ENCODE measurements around the gene SORL1.
A peak's percentile ranks its signal among the peaks of the same experiment; 100 is the strongest.

The SORL1 gene

GRCh38 chr11:121563900-121564822 is 112.0 kb downstream of the SORL1 start:
- FAIRE-seq (peak; percentile 53), DNase-seq (ENCODE audit: insufficient read length) (no peak)
- TF ChIP-seq TAF1 (IDR thresholded peaks at IDR 0.05; ENCODE audit: borderline replicate concordance, low read depth, low read length) (no peak), POLR2AphosphoS5 (IDR thresholded peaks at IDR 0.05; ENCODE audit: low read depth, low read length) (no peak), POLR2A (IDR thresholded peaks at IDR 0.05; ENCODE audit: low read depth, low read length) (no peak)

- no peak for DNase-seq (ENCODE audit: insufficient read length)
- FAIRE-seq, result peak; percentile 30
- TF ChIP-seq POLR2A (IDR thresholded peaks at IDR 0.05; ENCODE audit: low read depth, low read length) (no peak), TAF1 (IDR thresholded peaks at IDR 0.05; ENCODE audit: borderline replicate concordance, low read depth, low read length) (no peak), POLR2AphosphoS5 (IDR thresholded peaks at IDR 0.05; ENCODE audit: low read depth, low read length) (no peak)
Observed at GRCh38 chr11:121564948-121565684, 113.0 kb downstream of the SORL1 start.

GRCh38 chr11:121566279-121567168 is 114.4 kb downstream of the SORL1 start:
- FAIRE-seq, result peak; percentile 81
- TF ChIP-seq POLR2A (IDR thresholded peaks at IDR 0.05; ENCODE audit: low read depth, low read length) (no peak), POLR2AphosphoS5 (IDR thresholded peaks at IDR 0.05; ENCODE audit: low read depth, low read length) (no peak), TAF1 (IDR thresholded peaks at IDR 0.05; ENCODE audit: borderline replicate concordance, low read depth, low read length) (no peak)
- DNase-seq (ENCODE audit: insufficient read length), result no peak

- FAIRE-seq (no peak), DNase-seq (ENCODE audit: insufficient read length) (no peak)
- no peak for TF ChIP-seq POLR2A (IDR thresholded peaks at IDR 0.05; ENCODE audit: low read depth, low read length)
- no peak for TF ChIP-seq POLR2AphosphoS5 (IDR thresholded peaks at IDR 0.05; ENCODE audit: low read depth, low read length)
- TF ChIP-seq TAF1 (IDR thresholded peaks at IDR 0.05; ENCODE audit: borderline replicate concordance, low read depth, low read length), result no peak
Observed at GRCh38 chr11:121567995-121568394, 115.9 kb downstream of the SORL1 start.

DNA sequence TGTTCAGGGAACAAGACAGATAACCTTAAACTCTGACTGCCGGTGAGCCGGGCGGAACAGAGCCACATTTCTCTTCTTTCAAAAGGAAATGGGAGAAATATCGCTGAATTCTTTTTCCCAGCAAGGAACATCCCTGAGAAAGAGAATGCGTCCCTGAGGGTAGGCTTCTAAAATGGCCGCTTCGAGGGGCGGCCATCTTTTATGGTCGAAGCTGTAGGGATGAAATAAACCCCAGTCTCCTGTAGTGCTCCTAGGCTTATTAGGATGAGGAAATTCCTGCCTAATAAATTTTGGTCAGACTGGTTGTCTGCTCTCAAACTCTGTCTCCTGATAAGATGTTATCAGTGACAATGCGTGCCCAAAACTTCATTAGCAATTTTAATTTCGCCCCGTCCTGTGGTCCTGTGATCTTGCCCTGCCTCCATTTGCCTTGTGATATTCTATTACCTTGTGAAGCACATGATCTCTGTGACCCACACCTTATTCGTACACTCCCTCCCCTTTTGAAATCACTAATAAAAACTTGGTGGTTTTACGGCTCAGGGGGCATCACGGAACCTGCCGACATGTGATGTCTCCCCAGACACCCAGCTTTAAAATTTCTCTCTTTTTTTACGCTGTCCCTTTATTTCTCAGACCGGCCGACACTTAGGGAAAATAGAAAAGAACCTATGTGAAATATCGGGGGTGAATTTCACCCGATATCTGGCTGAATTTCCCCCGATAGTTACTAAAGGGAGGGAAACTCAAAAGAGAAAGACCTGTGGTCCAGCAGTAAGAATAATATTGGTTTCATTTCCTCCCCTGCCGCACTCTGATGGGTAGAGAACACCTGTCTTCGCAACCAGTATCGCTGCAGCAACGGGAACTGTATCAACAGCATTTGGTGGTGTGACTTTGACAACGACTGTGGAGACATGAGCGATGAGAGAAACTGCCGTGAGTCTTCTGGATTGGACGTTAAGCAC is 117.5 kb downstream of the SORL1 start:
- peak; percentile 30; the same call in 1 of the 2 replicates for TF ChIP-seq POLR2AphosphoS5 (IDR thresholded peaks at IDR 0.05; ENCODE audit: low read depth, low read length)
- FAIRE-seq (peak; percentile 99), DNase-seq (ENCODE audit: insufficient read length) (peak; percentile 37)

GRCh38 chr11:121570453-121570852 is 118.3 kb downstream of the SORL1 start:
- FAIRE-seq (no peak), DNase-seq (ENCODE audit: insufficient read length) (no peak)
- TF ChIP-seq TAF1 (IDR thresholded peaks at IDR 0.05; ENCODE audit: borderline replicate concordance, low read depth, low read length), result no peak
- no peak for TF ChIP-seq POLR2A (IDR thresholded peaks at IDR 0.05; ENCODE audit: low read depth, low read length)
- no peak for TF ChIP-seq POLR2AphosphoS5 (IDR thresholded peaks at IDR 0.05; ENCODE audit: low read depth, low read length)

- no peak for FAIRE-seq
- TF ChIP-seq POLR2A (IDR thresholded peaks at IDR 0.05; ENCODE audit: low read depth, low read length) (no peak), TAF1 (IDR thresholded peaks at IDR 0.05; ENCODE audit: borderline replicate concordance, low read depth, low read length) (no peak), POLR2AphosphoS5 (IDR thresholded peaks at IDR 0.05; ENCODE audit: low read depth, low read length) (no peak)
- DNase-seq (ENCODE audit: insufficient read length), result no peak
Observed at GRCh38 chr11:121571506-121571905, 119.4 kb downstream of the SORL1 start.

DNA sequence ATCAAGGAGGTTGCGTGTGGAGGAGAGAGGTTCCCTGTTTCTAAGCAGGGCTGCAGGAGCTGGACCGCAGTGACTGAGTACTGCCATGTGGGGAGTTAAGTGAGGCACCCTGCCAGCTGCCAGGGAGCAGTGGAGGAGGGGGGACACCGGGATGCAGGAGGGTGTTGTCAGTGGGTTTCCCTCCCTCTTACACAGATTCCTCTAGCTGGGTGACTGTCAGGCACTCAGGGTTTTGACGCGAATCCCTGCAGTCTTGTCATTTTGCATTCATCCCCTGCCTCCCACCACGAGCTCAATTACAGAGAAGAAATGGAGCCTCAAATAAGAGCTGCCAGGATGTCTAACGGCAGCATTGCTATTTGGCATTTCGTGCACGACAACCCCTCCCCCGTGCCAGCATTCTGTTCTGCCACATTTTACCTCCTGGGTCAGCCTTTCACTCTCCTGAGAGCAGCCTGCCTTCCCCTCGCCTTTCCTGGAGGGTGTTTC is 120.5 kb downstream of the SORL1 start:
- FAIRE-seq (peak; percentile 69), DNase-seq (ENCODE audit: insufficient read length) (no peak)
- TF ChIP-seq POLR2AphosphoS5 (IDR thresholded peaks at IDR 0.05; ENCODE audit: low read depth, low read length) (0 out of 2 replicates have a peak, but pooled peaks have one; percentile 19), TAF1 (IDR thresholded peaks at IDR 0.05; ENCODE audit: borderline replicate concordance, low read depth, low read length) (no peak)

DNA sequence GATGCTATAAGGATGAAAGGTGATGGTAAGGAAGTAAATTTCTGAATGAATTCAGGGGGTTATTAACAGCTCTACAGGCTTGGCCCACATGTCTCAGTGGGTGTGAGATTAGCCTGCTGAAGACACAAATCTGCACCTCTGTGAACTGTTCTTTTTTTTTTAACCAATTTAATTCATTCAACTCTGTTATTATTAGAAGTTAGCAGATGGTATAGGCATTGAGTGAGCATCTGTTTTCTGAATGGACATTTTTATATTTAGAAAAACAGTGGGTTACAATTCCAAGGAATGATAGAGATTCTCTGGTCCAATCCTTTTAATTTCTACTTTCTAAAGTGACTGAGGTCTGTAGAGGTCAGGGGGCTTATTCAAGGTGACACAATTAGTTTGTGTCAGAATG is 122.7 kb downstream of the SORL1 start:
- FAIRE-seq, result no peak
- no peak for DNase-seq (ENCODE audit: insufficient read length)
- TF ChIP-seq POLR2AphosphoS5 (IDR thresholded peaks at IDR 0.05; ENCODE audit: low read depth, low read length) (no peak), TAF1 (IDR thresholded peaks at IDR 0.05; ENCODE audit: borderline replicate concordance, low read depth, low read length) (no peak), POLR2A (IDR thresholded peaks at IDR 0.05; ENCODE audit: low read depth, low read length) (no peak)
